ENCODE results near the gene PNLIPRP3.
"Not testable (repeated sequence)": the region's sequence is repeated elsewhere in the genome, so short reads cannot be mapped to it uniquely, and the experiment has no call there.

Gene PNLIPRP3

GRCh38 chr10:116427671-116428070 is at the start of gene PNLIPRP3:
Gene PNLIPRP3 (plus strand): TSS chr10:116427847. CDS start chr10:116428013, 166 bp downstream.
- DNase-seq = no peak

GRCh38 chr10:116382290-116382689 is 45.4 kb upstream of the PNLIPRP3 start:
- DNase-seq = no peak

- no peak for DNase-seq
Measured at GRCh38 chr10:116385311-116385710, 42.3 kb upstream of the PNLIPRP3 start.

GRCh38 chr10:116385994-116386809 is 41.4 kb upstream of the PNLIPRP3 start:
- DNase-seq = no peak

- not testable (repeated sequence) for DNase-seq
Measured at GRCh38 chr10:116393246-116393831, 34.3 kb upstream of the PNLIPRP3 start.

- DNase-seq = no peak
Measured at GRCh38 chr10:116395223-116395985, 32.2 kb upstream of the PNLIPRP3 start.

GRCh38 chr10:116398224-116398623 is 29.4 kb upstream of the PNLIPRP3 start:
- DNase-seq = no peak

- DNase-seq = no peak
Measured at GRCh38 chr10:116402858-116403257, 24.8 kb upstream of the PNLIPRP3 start.

GRCh38 chr10:116403740-116404250 is 23.9 kb upstream of the PNLIPRP3 start:
- DNase-seq = no peak

GRCh38 chr10:116408719-116409118 is 18.9 kb upstream of the PNLIPRP3 start:
- no peak for DNase-seq

GRCh38 chr10:116410351-116410750 is 17.3 kb upstream of the PNLIPRP3 start:
- DNase-seq = no peak

GRCh38 chr10:116417821-116418220 is 9.8 kb upstream of the PNLIPRP3 start:
- DNase-seq = no peak

- DNase-seq = no peak
Measured at GRCh38 chr10:116418389-116418788, 9.3 kb upstream of the PNLIPRP3 start.

GRCh38 chr10:116421815-116422214 is 5.8 kb upstream of the PNLIPRP3 start:
- DNase-seq = no peak

GRCh38 chr10:116429288-116429977 is 1.8 kb downstream of the PNLIPRP3 start:
- DNase-seq = no peak

- DNase-seq = no peak
Measured at GRCh38 chr10:116430288-116430687, 2.6 kb downstream of the PNLIPRP3 start.

- DNase-seq = no peak
Measured at GRCh38 chr10:116431598-116431997, 4.0 kb downstream of the PNLIPRP3 start.

GRCh38 chr10:116437076-116437692 is 9.5 kb downstream of the PNLIPRP3 start:
- DNase-seq = no peak

GRCh38 chr10:116440330-116441030 is 12.8 kb downstream of the PNLIPRP3 start:
- DNase-seq = no peak

GRCh38 chr10:116444527-116445142 is 17.0 kb downstream of the PNLIPRP3 start:
- DNase-seq = no peak

- no peak for DNase-seq
Measured at GRCh38 chr10:116450861-116451260, 23.2 kb downstream of the PNLIPRP3 start.
